Psoas muscle (tissue), 8 donors: ENCODE measurements around the gene DCC. TPM values are rescaled to one million over a fixed set of nuclear protein-coding genes. Genes with fewer than 3 reads are reported as not detected.

Experiments used
- ATAC-seq, 4 donors: fragments of 200-7000 bp; cut with Tn5 transposase; one replicate each; pipeline ENCODE4 v1.9.1; 2020; ENCODE audit warnings: moderate library complexity in 3 of 4, mild to moderate bottlenecking in 2 of 4
- DNase-seq, 2 donors: peaks; one replicate each; pipeline ENCODE4 v3.0.0-alpha.2; 2020
- H3K27ac ChIP-seq: fragments of 200-600 bp; one replicate; pipeline ENCODE4 v1.8.0; 2022
- H3K27me3 ChIP-seq, 3 donors: fragments of 200-600 bp in 1 of 3; one replicate each; pipeline versions ENCODE4 v1.6.1 to v1.8.0; 2013 to 2022; ENCODE audit warnings: low read length in 2 of 3, mild to moderate bottlenecking in 2 of 3, moderate library complexity in 1 of 3; ENCODE audit not compliant: insufficient read depth in 3 of 3
- H3K36me3 ChIP-seq, 2 donors: fragments of 200-600 bp in 1 of 2; one replicate each; pipeline versions ENCODE4 v1.6.1 to v1.8.0; 2013 to 2022; ENCODE audit warnings: low read depth in 1 of 2, mild to moderate bottlenecking in 1 of 2, moderate library complexity in 1 of 2; ENCODE audit not compliant: insufficient read depth in 1 of 2
- H3K4me1 ChIP-seq: fragments of 200-600 bp; one replicate; pipeline ENCODE4 v1.8.0; 2022
- H3K4me3 ChIP-seq: fragments of 200-600 bp; one replicate; pipeline ENCODE4 v1.8.0; 2022; ENCODE audit warnings: mild to moderate bottlenecking
- H3K9me3 ChIP-seq: fragments of 200-600 bp; one replicate; pipeline ENCODE4 v1.8.0; 2022
- CTCF ChIP-seq: fragments of 200-600 bp; IDR thresholded peaks from one replicate; pipeline ENCODE4 v1.8.0; 2022; ENCODE audit warnings: antibody characterized with exemption
- WGBS, 3 donors: extraction: QIAGEN DNeasy Blood & Tissue Kit; methylation state at CpG; one replicate each; pipeline versions ENCODE4 v1.1.6 to v1.1.7; 2013; 5-methylcytosine and 5-hydroxymethylcytosine counted together
- intact Hi-C, 2 donors: fragments of 100-400 bp; cut with DNase I; formaldehyde crosslinking; loops; one replicate each; pipeline versions ENCODE4 v1.11.0 to v1.14.2; 2022
- polyA plus RNA-seq, 3 donors: library from polyadenylated mRNA; stranded (reverse); fragments of 200-250 nt; gene quantifications; one replicate each; pipeline ENCODE4 v1.2.3, GENCODE V29; 2013
- total RNA-seq, 4 donors: library from RNA; stranded (reverse); fragmentation: NEBNext Ultra II Directional in 2 of 4; extraction: Animal tissue kit (Norgen Biotek cat#: 25700) in 2 of 4; gene quantifications; one replicate each; pipeline versions ENCODE4 v1.2.1 to v1.2.4, GENCODE V29; 2021 to 2023
- donor health status: healthy with polysubstance abuse.
- donor health status: DM: no; HTN: no; CAD: no; lungs with moderate emphysema.
- donor health status: Bipolar disorder and iron deficiency.
- donor health status: healthy.
- donor health status: DM: yes; HTN: yes; CAD: no.
- donor health status: DM: no; HTN: no; CAD: no.
- donor health status: DM: no; HTN: no; CAD: no.
- donor health status: DM: yes; HTN: yes; CAD: no.

The DCC gene
- total and polyA plus RNA-seq, 7 donors, result 0.01 to 0.02 TPM; not detected in 5

DNA sequence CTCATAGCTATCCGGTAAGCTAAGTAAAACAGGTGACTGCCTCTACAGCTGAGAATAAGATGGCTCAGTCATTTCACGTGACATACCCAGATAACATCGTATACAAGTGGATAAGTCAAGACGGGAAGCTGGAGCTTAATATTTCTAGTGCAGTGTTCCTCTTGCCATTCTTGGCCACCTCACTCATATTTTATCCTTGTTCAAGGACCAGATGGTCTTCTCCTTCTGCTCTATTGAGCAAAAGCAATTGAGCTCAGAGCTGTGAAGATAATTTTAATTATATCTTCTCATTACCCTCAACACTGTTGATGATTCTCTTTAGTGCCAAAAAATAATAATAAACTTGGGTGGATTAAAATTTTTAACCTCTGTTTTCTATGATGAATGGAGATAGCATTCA, 201.1 kb downstream of the DCC start:
- H3K9me3 ChIP-seq, result no peaks in the 10 kb centered on the region
- ATAC-seq (no peak), DNase-seq (no peak)
- no peak for TF ChIP-seq CTCF
- intact Hi-C loops, result loop anchor here in 1 of 2 donors (5.0 kb wide), 1 partner anchor 49 kb away; no protein-coding TSS in a partner anchor
- no peaks in the 10 kb centered on the region for H3K36me3 ChIP-seq
- H3K27me3 ChIP-seq, result no peaks in the 10 kb centered on the region
- 87 to 92% (median 89%) methylated on average over 4 of the region's 4 CpGs for WGBS, 3 donors
- H3K4me1 ChIP-seq, result no peaks in the 10 kb centered on the region
- no peak overlapping the region for H3K27ac ChIP-seq
- H3K4me3 ChIP-seq, result no peak overlapping the region

GRCh38 chr18:52544086-52544485, 204.1 kb downstream of the DCC start:
- intact Hi-C loops, result loop anchor here in 1 of 2 donors (5.0 kb wide), 1 partner anchor 52 kb away; no protein-coding TSS in a partner anchor
- no peak for DNase-seq
- no peaks in the 10 kb centered on the region for H3K4me1 ChIP-seq
- H3K27ac ChIP-seq, result no peak overlapping the region
- no peaks in the 10 kb centered on the region for H3K36me3 ChIP-seq
- ATAC-seq, result no peak
- no peak overlapping the region for H3K4me3 ChIP-seq
- H3K27me3 ChIP-seq, result no peaks in the 10 kb centered on the region
- WGBS, 3 donors, result 70 to 75% (median 72%) methylated on average over 4 of the region's 4 CpGs
- no peak for TF ChIP-seq CTCF
- H3K9me3 ChIP-seq, result no peaks in the 10 kb centered on the region

DNA sequence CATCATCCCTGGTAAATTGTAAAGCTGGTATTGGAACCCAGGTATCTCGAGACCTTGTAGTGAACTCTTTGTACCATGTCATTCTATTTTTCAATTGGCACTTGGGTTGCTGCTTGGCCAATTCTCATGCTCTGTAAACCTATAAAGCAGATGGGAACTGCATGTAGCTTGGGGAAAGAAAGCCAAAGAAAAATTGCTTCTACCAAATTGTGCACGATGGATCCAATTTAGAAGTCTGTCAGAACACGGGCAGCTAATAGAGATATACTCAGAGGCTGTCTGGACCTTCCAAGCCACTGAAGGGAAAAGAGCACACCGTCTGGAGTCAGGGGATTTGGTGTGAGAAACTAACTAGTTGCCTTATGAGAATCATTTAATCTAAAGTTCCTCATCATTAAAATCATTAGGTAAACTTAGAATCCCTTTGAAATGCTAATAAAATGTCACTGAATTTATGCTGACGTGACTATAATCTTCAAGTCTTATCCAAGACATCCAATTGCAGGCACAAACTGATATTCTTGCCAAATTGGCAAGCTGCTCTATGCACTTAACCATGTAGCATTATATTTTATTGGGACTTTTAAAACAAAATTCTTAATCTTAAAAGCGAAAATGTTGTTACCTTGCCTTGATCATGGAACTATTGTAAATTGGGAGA, 206.8 kb downstream of the DCC start:
- TF ChIP-seq CTCF, result no peak
- no peak for ATAC-seq
- Histone ChIP-seq H3K4me3 (no peak overlapping the region), H3K4me1 (no peaks in the 10 kb centered on the region), H3K27me3 (no peaks in the 10 kb centered on the region), H3K9me3 (no peaks in the 10 kb centered on the region), H3K27ac (no peak overlapping the region), H3K36me3 (no peaks in the 10 kb centered on the region)
- 70 to 77% (median 71%) methylated on average over 6 of the region's 6 CpGs for WGBS, 3 donors
- DNase-seq, result no peak
- intact Hi-C loops, result no loop called here

- intact Hi-C loops, result no loop called here
- 83 to 86% (median 85%) methylated on average over 1 of the region's 1 CpG for WGBS, 3 donors
- no peaks in the 10 kb centered on the region for H3K4me1 ChIP-seq
- H3K27me3 ChIP-seq, result no peaks in the 10 kb centered on the region
- H3K36me3 ChIP-seq, result no peaks in the 10 kb centered on the region
- no peak for TF ChIP-seq CTCF
- no peak overlapping the region for H3K4me3 ChIP-seq
- DNase-seq (no peak), ATAC-seq (no peak)
- no peak overlapping the region for H3K27ac ChIP-seq
- no peaks in the 10 kb centered on the region for H3K9me3 ChIP-seq
Observed at GRCh38 chr18:52553441-52553840, 213.4 kb downstream of the DCC start.

DNA sequence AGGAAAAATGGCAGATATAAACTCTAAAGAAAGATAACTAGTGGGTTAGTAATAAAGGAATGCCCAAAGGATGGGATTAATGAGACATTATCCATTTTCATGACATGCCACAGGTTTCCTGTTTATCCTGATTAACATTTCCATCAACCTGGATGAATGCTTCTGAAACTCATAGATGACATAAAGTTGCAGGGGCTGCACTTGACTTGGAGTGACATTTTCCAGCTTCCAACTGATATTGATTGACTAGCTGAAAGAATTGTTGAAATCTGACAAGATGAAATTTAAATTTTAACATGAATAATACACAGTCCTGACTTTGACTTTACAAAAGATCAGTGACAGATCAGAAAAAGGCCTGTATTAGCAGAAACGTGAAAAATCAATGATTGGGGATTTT, 214.2 kb downstream of the DCC start:
- DNase-seq (no peak), ATAC-seq (no peak)
- intact Hi-C loops, result no loop called here
- WGBS, 3 donors, result 24 to 29% (median 29%) methylated on average over 1 of the region's 1 CpG
- no peaks in the 10 kb centered on the region for H3K4me1 ChIP-seq
- H3K27ac ChIP-seq, result no peak overlapping the region
- H3K27me3 ChIP-seq, result no peaks in the 10 kb centered on the region
- no peaks in the 10 kb centered on the region for H3K36me3 ChIP-seq
- no peak for TF ChIP-seq CTCF
- H3K9me3 ChIP-seq, result no peaks in the 10 kb centered on the region
- no peak overlapping the region for H3K4me3 ChIP-seq
